Progenitor cell of endocrine pancreas (in vitro differentiated cells): ENCODE results near the gene LSAMP. TPM values are rescaled to one million over a fixed set of nuclear protein-coding genes. Genes with fewer than 3 reads are reported as not detected.

Source experiments
- DNase-seq: peaks from one replicate; pipeline ENCODE4 v3.0.0; 2021; ENCODE audit warnings: low spot score; ENCODE audit not compliant: unreplicated experiment
- H3K27ac Mint-ChIP-seq: 2 replicates; pipeline ENCODE4 v1.8.0; 2021; ENCODE audit warnings: mild to moderate bottlenecking, moderate library complexity, mixed read lengths
- H3K27me3 Mint-ChIP-seq: 2 replicates; pipeline ENCODE4 v1.8.0; 2021; ENCODE audit warnings: mixed read lengths
- H3K36me3 Mint-ChIP-seq: 2 replicates; pipeline ENCODE4 v1.8.0; 2022; ENCODE audit warnings: mixed read lengths; ENCODE audit not compliant: insufficient read depth
- H3K4me1 Mint-ChIP-seq: 2 replicates; pipeline ENCODE4 v1.8.0; 2021; ENCODE audit warnings: low read depth, mixed read lengths
- H3K4me3 Mint-ChIP-seq: 2 replicates; pipeline ENCODE4 v1.8.0; 2021; ENCODE audit warnings: low read depth, mild to moderate bottlenecking, moderate library complexity, mixed read lengths
- H3K9me3 Mint-ChIP-seq: 2 replicates; pipeline ENCODE4 v1.8.0; 2021; ENCODE audit warnings: low read depth, mixed read lengths
- CTCF ChIP-seq: fragments of 200-600 bp; sonication (generic); IDR thresholded peaks from one replicate; pipeline ENCODE4 v1.5.0; 2021; ENCODE audit warnings: antibody characterized with exemption, mild to moderate bottlenecking; ENCODE audit not compliant: unreplicated experiment
- total RNA-seq: library from RNA; stranded (reverse); gene quantifications from 2 replicates; pipeline ENCODE4 v1.2.1, GENCODE V29; 2021

Gene LSAMP
- total RNA-seq, 1 donor from 2014 or later, result 20.7 TPM

GRCh38 chr3:116405231-116405630, 40.1 kb downstream of the LSAMP start:
- Mint-ChIP-seq H3K9me3 (no peaks in the 10 kb centered on the region), H3K4me3 (no peak overlapping the region), H3K36me3 (no peaks in the 10 kb centered on the region), H3K27ac (no peak overlapping the region), H3K4me1 (peaks cover 14% of the 10 kb centered on the region), H3K27me3 (no peaks in the 10 kb centered on the region)
- no peak for TF ChIP-seq CTCF
- no peak for DNase-seq

- no peaks in the 10 kb centered on the region for H3K36me3 Mint-ChIP-seq
- H3K9me3 Mint-ChIP-seq, result no peaks in the 10 kb centered on the region
- no peak overlapping the region for H3K27ac Mint-ChIP-seq
- H3K4me3 Mint-ChIP-seq, result no peak overlapping the region
- no peak for DNase-seq
- TF ChIP-seq CTCF, result no peak
- H3K4me1 Mint-ChIP-seq, result no peaks in the 10 kb centered on the region
- no peaks in the 10 kb centered on the region for H3K27me3 Mint-ChIP-seq
These were observed 45.5 kb downstream of the LSAMP start for GRCh38 chr3:116399701-116400226.

- Mint-ChIP-seq H3K27ac (no peak overlapping the region), H3K36me3 (no peaks in the 10 kb centered on the region), H3K4me1 (no peaks in the 10 kb centered on the region), H3K27me3 (no peaks in the 10 kb centered on the region), H3K4me3 (no peak overlapping the region), H3K9me3 (no peaks in the 10 kb centered on the region)
- no peak for DNase-seq
- TF ChIP-seq CTCF, result no peak
These were observed 50.9 kb downstream of the LSAMP start for GRCh38 chr3:116394365-116394764.

GRCh38 chr3:116393199-116393598, 52.1 kb downstream of the LSAMP start:
- H3K27me3 Mint-ChIP-seq, result no peaks in the 10 kb centered on the region
- no peaks in the 10 kb centered on the region for H3K36me3 Mint-ChIP-seq
- DNase-seq, result no peak
- H3K27ac Mint-ChIP-seq, result no peak overlapping the region
- H3K9me3 Mint-ChIP-seq, result no peaks in the 10 kb centered on the region
- no peak for TF ChIP-seq CTCF
- no peak overlapping the region for H3K4me3 Mint-ChIP-seq
- no peaks in the 10 kb centered on the region for H3K4me1 Mint-ChIP-seq

- Mint-ChIP-seq H3K4me1 (no peaks in the 10 kb centered on the region), H3K4me3 (no peak overlapping the region), H3K36me3 (no peaks in the 10 kb centered on the region), H3K27ac (no peak overlapping the region), H3K27me3 (no peaks in the 10 kb centered on the region), H3K9me3 (no peaks in the 10 kb centered on the region)
- no peak for DNase-seq
- TF ChIP-seq CTCF, result no peak
These were observed 53.0 kb downstream of the LSAMP start for GRCh38 chr3:116392291-116392690.
